ENCODE measurements around the gene TCF7. TPM values are rescaled to one million over a fixed set of nuclear protein-coding genes. Genes with fewer than 3 reads are reported as not detected.

TCF7 gene
- total RNA-seq, 1 donor from 2014 or later: 0.55 TPM

- H3K9me3 Mint-ChIP-seq (ENCODE audit: low read depth): no peaks in the 10 kb centered on the region
- no peak for DNase-seq (ENCODE audit: low spot score)
- no peak overlapping the region for H3K27ac Mint-ChIP-seq (ENCODE audit: unreplicated experiment)
- peaks cover 23% of the 10 kb centered on the region for H3K4me1 Mint-ChIP-seq (ENCODE audit: low read depth)
- no peak for TF ChIP-seq CTCF (IDR thresholded peaks at IDR 0.05)
- H3K36me3 Mint-ChIP-seq (ENCODE audit: low read depth): peaks cover 37% of the 10 kb centered on the region
- no peaks in the 10 kb centered on the region for H3K27me3 Mint-ChIP-seq (ENCODE audit: low read depth)
- H3K4me3 Mint-ChIP-seq (ENCODE audit: unreplicated experiment): no peak overlapping the region
These were observed 39.2 kb downstream of the TCF7 start for GRCh38 chr5:134153657-134154056.

GRCh38 chr5:134161513-134162395, 47.3 kb downstream of the TCF7 start:
- no peak for DNase-seq (ENCODE audit: low spot score)
- Mint-ChIP-seq H3K9me3 (ENCODE audit: low read depth) (peaks cover 9% of the 10 kb centered on the region), H3K27ac (ENCODE audit: unreplicated experiment) (no peak overlapping the region), H3K36me3 (ENCODE audit: low read depth) (peaks cover 46% of the 10 kb centered on the region), H3K4me3 (ENCODE audit: unreplicated experiment) (no peak overlapping the region), H3K27me3 (ENCODE audit: low read depth) (no peaks in the 10 kb centered on the region), H3K4me1 (ENCODE audit: low read depth) (no peaks in the 10 kb centered on the region)
- no peak for TF ChIP-seq CTCF (IDR thresholded peaks at IDR 0.05)

GRCh38 chr5:134162592-134162991, 48.1 kb downstream of the TCF7 start:
- Mint-ChIP-seq H3K4me1 (ENCODE audit: low read depth) (no peaks in the 10 kb centered on the region), H3K4me3 (ENCODE audit: unreplicated experiment) (no peak overlapping the region), H3K36me3 (ENCODE audit: low read depth) (peaks cover 43% of the 10 kb centered on the region), H3K27me3 (ENCODE audit: low read depth) (no peaks in the 10 kb centered on the region), H3K9me3 (ENCODE audit: low read depth) (peaks cover 9% of the 10 kb centered on the region), H3K27ac (ENCODE audit: unreplicated experiment) (no peak overlapping the region)
- TF ChIP-seq CTCF (IDR thresholded peaks at IDR 0.05): no peak
- no peak for DNase-seq (ENCODE audit: low spot score)

- no peak overlapping the region for H3K4me3 Mint-ChIP-seq (ENCODE audit: unreplicated experiment)
- H3K27ac Mint-ChIP-seq (ENCODE audit: unreplicated experiment): no peak overlapping the region
- no peaks in the 10 kb centered on the region for H3K9me3 Mint-ChIP-seq (ENCODE audit: low read depth)
- H3K36me3 Mint-ChIP-seq (ENCODE audit: low read depth): peaks cover 20% of the 10 kb centered on the region
- no peak for DNase-seq (ENCODE audit: low spot score)
- no peak for TF ChIP-seq CTCF (IDR thresholded peaks at IDR 0.05)
- peaks cover 29% of the 10 kb centered on the region for H3K4me1 Mint-ChIP-seq (ENCODE audit: low read depth)
- H3K27me3 Mint-ChIP-seq (ENCODE audit: low read depth): no peaks in the 10 kb centered on the region
These were observed 57.5 kb downstream of the TCF7 start for GRCh38 chr5:134171972-134172371.

GRCh38 chr5:134174841-134175839, 60.7 kb downstream of the TCF7 start:
- Mint-ChIP-seq H3K36me3 (ENCODE audit: low read depth) (peaks cover 10% of the 10 kb centered on the region), H3K27ac (ENCODE audit: unreplicated experiment) (peak overlapping the region; percentile 97), H3K27me3 (ENCODE audit: low read depth) (no peaks in the 10 kb centered on the region), H3K4me1 (ENCODE audit: low read depth) (peaks cover 32% of the 10 kb centered on the region), H3K4me3 (ENCODE audit: unreplicated experiment) (peak overlapping the region; percentile 91), H3K9me3 (ENCODE audit: low read depth) (no peaks in the 10 kb centered on the region)
- no peak for DNase-seq (ENCODE audit: low spot score)
- TF ChIP-seq CTCF (IDR thresholded peaks at IDR 0.05): no peak
